Thyroid gland (tissue), 4 donors: Measurements from ENCODE around the gene ATRAID. TPM values are rescaled to one million over a fixed set of nuclear protein-coding genes. Genes with fewer than 3 reads are reported as not detected.

Experiments
- DNase-seq, 2 donors: peaks; one replicate each; pipeline ENCODE4 v3.0.0-alpha.2; 2019
- H3K27ac ChIP-seq, 3 donors: fragments of 200-600 bp; sonication (generic); 1 replicate in 2 of 3; 2 replicates in 1 of 3; pipeline ENCODE4 v1.5.1; 2016 to 2019; ENCODE audit warnings: mild to moderate bottlenecking in 1 of 3, moderate library complexity in 1 of 3
- H3K27me3 ChIP-seq: fragments of 200-600 bp; sonication (generic); one replicate; pipeline ENCODE4 v1.5.1; 2019
- H3K36me3 ChIP-seq, 2 donors: fragments of 200-600 bp; sonication (generic); one replicate each; pipeline ENCODE4 v1.5.1; 2016 to 2019
- H3K4me1 ChIP-seq, 2 donors: fragments of 200-600 bp; sonication (generic); one replicate each; pipeline ENCODE4 v1.5.1; 2017 to 2019
- H3K4me3 ChIP-seq, 3 donors: fragments of 200-600 bp; sonication (generic); replicated peaks in 1 of 3; 1 replicate in 2 of 3; 2 replicates in 1 of 3; pipeline ENCODE4 v1.5.1; 2016; ENCODE audit warnings: mild to moderate bottlenecking in 1 of 3
- H3K9me3 ChIP-seq: fragments of 200-600 bp; sonication (generic); one replicate; pipeline ENCODE4 v1.5.1; 2017
- POLR2A ChIP-seq, 2 donors: fragments of 450-650 bp; IDR thresholded peaks; one replicate each; pipeline ENCODE4 v1.6.1; 2017; ENCODE audit warnings: antibody characterized with exemption in 2 of 2, mild to moderate bottlenecking in 2 of 2, moderate library complexity in 1 of 2
- WGBS, 2 donors: methylation state at CpG; one replicate each; pipeline ENCODE4 v1.1.5; 2017; 5-methylcytosine and 5-hydroxymethylcytosine counted together
- intact Hi-C: fragments of 100-400 bp; cut with DNase I; formaldehyde crosslinking; loops from one replicate; pipeline ENCODE4 v1.15.1; 2023
- total RNA-seq, 4 donors: library from RNA; depleted of rRNA; stranded (reverse); fragments of >200 nt; gene quantifications; one replicate each; pipeline ENCODE4 v1.2.3, GENCODE V29; 2016
- TF ChIP-seq, protein P1 (sequence below), 6 experiments: fragments of 200-600 bp in 3 of 6; fragments of 450-650 bp in 3 of 6; sonication (generic) in 3 of 6; IDR thresholded peaks; one replicate each; pipeline ENCODE4 v1.5.1; 2016 to 2019; ENCODE audit warnings: antibody characterized with exemption in 6 of 6, mild to moderate bottlenecking in 2 of 6, inconsistent platforms in 1 of 6, moderate library complexity in 1 of 6

ATRAID gene
- total RNA-seq, 4 donors from 2014 or later, result 149 to 345 (median 254) TPM

GRCh38 chr2:27240406-27240805 lies 28.6 kb downstream of the ATRAID start:
- Histone ChIP-seq H3K27ac (no peak overlapping the region), H3K36me3 (peaks cover 50 to 74% of the 10 kb centered on the region in 2 donors), H3K4me1 (no peaks in the 10 kb centered on the region), H3K27me3 (no peaks in the 10 kb centered on the region), H3K9me3 (no peaks in the 10 kb centered on the region), H3K4me3 (no peak overlapping the region)
- no peak for TF ChIP-seq POLR2A (IDR thresholded peaks at IDR 0.05)
- TF ChIP-seq, protein P1, sequence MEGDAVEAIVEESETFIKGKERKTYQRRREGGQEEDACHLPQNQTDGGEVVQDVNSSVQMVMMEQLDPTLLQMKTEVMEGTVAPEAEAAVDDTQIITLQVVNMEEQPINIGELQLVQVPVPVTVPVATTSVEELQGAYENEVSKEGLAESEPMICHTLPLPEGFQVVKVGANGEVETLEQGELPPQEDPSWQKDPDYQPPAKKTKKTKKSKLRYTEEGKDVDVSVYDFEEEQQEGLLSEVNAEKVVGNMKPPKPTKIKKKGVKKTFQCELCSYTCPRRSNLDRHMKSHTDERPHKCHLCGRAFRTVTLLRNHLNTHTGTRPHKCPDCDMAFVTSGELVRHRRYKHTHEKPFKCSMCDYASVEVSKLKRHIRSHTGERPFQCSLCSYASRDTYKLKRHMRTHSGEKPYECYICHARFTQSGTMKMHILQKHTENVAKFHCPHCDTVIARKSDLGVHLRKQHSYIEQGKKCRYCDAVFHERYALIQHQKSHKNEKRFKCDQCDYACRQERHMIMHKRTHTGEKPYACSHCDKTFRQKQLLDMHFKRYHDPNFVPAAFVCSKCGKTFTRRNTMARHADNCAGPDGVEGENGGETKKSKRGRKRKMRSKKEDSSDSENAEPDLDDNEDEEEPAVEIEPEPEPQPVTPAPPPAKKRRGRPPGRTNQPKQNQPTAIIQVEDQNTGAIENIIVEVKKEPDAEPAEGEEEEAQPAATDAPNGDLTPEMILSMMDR (IDR thresholded peaks at IDR 0.05), result no peak
- intact Hi-C loops, result no loop called here
- WGBS, 2 donors, result 94 to 96% methylated on average over 8 to 9 of the region's 9 CpGs
- no peak for DNase-seq

DNA sequence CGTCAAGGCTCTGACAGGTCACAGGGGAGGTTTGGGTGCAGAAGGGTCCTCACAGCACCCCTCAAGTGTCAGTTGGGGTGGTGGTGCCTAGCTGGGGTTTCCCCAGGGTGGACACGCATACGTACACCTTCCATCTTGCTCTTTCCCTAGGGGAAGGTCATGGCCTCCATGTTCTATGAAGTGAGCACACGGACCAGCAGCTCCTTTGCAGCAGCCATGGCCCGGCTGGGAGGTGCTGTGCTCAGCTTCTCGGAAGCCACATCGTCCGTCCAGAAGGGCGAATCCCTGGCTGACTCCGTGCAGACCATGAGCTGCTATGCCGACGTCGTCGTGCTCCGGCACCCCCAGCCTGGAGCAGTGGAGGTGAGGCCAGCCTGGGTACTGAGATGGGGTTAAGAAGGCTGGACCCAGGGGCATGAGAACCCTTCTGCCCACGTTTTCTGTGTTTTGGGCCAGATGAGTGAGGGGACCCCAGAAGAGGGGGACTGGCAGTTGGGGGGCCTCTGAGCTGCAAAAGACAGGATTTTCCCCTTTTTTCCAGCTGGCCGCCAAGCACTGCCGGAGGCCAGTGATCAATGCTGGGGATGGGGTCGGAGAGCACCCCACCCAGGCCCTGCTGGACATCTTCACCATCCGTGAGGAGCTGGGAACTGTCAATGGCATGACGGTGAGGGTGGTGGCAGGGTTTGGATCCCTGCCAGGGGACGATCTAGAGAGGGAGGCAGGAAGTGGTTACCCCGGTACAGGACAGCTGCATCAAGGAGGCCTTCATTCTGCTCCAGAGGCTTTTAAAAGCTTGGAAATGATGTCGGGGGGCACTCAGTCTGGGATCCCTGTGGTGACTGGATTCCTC lies 30.1 kb downstream of the ATRAID start:
- H3K36me3 ChIP-seq, result peaks cover 36 to 66% of the 10 kb centered on the region in 2 donors
- WGBS, 2 donors, result 86 to 91% methylated on average over 12 to 23 of the region's 24 CpGs
- no peaks in the 10 kb centered on the region for H3K27me3 ChIP-seq
- intact Hi-C loops, result no loop called here
- TF ChIP-seq, protein P1 (IDR thresholded peaks at IDR 0.05), result no peak
- TF ChIP-seq POLR2A (IDR thresholded peaks at IDR 0.05), result no peak
- H3K27ac ChIP-seq, result no peak overlapping the region
- DNase-seq, result no peak
- no peak overlapping the region for H3K4me3 ChIP-seq
- no peaks in the 10 kb centered on the region for H3K9me3 ChIP-seq
- H3K4me1 ChIP-seq, result no peaks in the 10 kb centered on the region

DNA sequence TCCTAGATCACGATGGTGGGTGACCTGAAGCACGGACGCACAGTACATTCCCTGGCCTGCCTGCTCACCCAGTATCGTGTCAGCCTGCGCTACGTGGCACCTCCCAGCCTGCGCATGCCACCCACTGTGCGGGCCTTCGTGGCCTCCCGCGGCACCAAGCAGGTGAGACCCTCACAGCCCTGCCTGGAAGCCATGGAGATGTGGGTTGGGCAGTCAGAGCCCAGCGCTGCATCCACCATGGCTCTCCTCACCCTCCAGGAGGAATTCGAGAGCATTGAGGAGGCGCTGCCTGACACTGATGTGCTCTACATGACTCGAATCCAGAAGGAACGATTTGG lies 30.7 kb downstream of the ATRAID start:
- H3K4me1 ChIP-seq, result no peaks in the 10 kb centered on the region
- no peaks in the 10 kb centered on the region for H3K9me3 ChIP-seq
- intact Hi-C loops, result no loop called here
- no peak overlapping the region for H3K4me3 ChIP-seq
- 92 to 95% methylated on average over 10 to 15 of the region's 16 CpGs for WGBS, 2 donors
- no peak for DNase-seq
- H3K27me3 ChIP-seq, result no peaks in the 10 kb centered on the region
- peaks cover 30 to 61% of the 10 kb centered on the region in 2 donors for H3K36me3 ChIP-seq
- TF ChIP-seq, protein P1 (IDR thresholded peaks at IDR 0.05), result no peak
- no peak for TF ChIP-seq POLR2A (IDR thresholded peaks at IDR 0.05)
- no peak overlapping the region for H3K27ac ChIP-seq

GRCh38 chr2:27243391-27244130 lies 31.7 kb downstream of the ATRAID start:
- H3K4me1 ChIP-seq, result no peaks in the 10 kb centered on the region
- no peak overlapping the region for H3K27ac ChIP-seq
- DNase-seq, result no peak
- WGBS, 2 donors, result 88 to 92% methylated on average over 19 of the region's 19 CpGs
- H3K4me3 ChIP-seq, result no peak overlapping the region
- intact Hi-C loops, result no loop called here
- TF ChIP-seq, protein P1 (IDR thresholded peaks at IDR 0.05), result no peak
- TF ChIP-seq POLR2A (IDR thresholded peaks at IDR 0.05), result no peak
- peaks cover 20 to 51% of the 10 kb centered on the region in 2 donors for H3K36me3 ChIP-seq
- no peaks in the 10 kb centered on the region for H3K27me3 ChIP-seq
- H3K9me3 ChIP-seq, result no peaks in the 10 kb centered on the region

- H3K9me3 ChIP-seq, result no peaks in the 10 kb centered on the region
- TF ChIP-seq, protein P1 (IDR thresholded peaks at IDR 0.05), result no peak
- TF ChIP-seq POLR2A (IDR thresholded peaks at IDR 0.05), result no peak
- no peaks in the 10 kb centered on the region for H3K27me3 ChIP-seq
- no peak overlapping the region for H3K27ac ChIP-seq
- intact Hi-C loops, result loop anchor here (5.0 kb wide), 1 partner anchor 37 kb away; the partner anchor contains the start of gene TRIM54
- peaks cover 0 to 3% of the 10 kb centered on the region in 2 donors for H3K4me1 ChIP-seq
- no peak for DNase-seq
- peaks cover 14 to 36% of the 10 kb centered on the region in 2 donors for H3K36me3 ChIP-seq
- whole genome bisulfite sequencing, 2 donors, result 82 to 83% methylated on average over 10 of the region's 10 CpGs
- no peak overlapping the region for H3K4me3 ChIP-seq
Observed at GRCh38 chr2:27245116-27245515, 33.3 kb downstream of the ATRAID start.
